GM21576 (cell line): ENCODE results near the gene PI3.
"Not testable (repeated sequence)": the region's sequence is repeated elsewhere in the genome, so short reads cannot be mapped to it uniquely, and the experiment has no call there.

ENCODE experiments used
- ATAC-seq: cut with Tn5 transposase; IDR thresholded peaks from one replicate; pipeline ENCODE4 v1.9.1; 2021; ENCODE audit warnings: mild to moderate bottlenecking, moderate library complexity; ENCODE audit not compliant: unreplicated experiment

The PI3 gene

GRCh38 chr20:45174434-45175364 lies at the start of gene PI3:
Gene PI3, plus strand, starts transcription at chr20:45174902. Its CDS starts 21 bp downstream, at chr20:45174923.
- no peak for ATAC-seq

- no peak for ATAC-seq
Measured at GRCh38 chr20:45128099-45128498, 46.6 kb upstream of the PI3 start.

- ATAC-seq: no peak
Measured at GRCh38 chr20:45136911-45137310, 37.8 kb upstream of the PI3 start.

- no peak for ATAC-seq
Measured at GRCh38 chr20:45138561-45139300, 36.0 kb upstream of the PI3 start.

- ATAC-seq: not testable (repeated sequence)
Measured at GRCh38 chr20:45139733-45140375, 34.8 kb upstream of the PI3 start.

- ATAC-seq: no peak
Measured at GRCh38 chr20:45140836-45141235, 33.9 kb upstream of the PI3 start.

GRCh38 chr20:45149062-45149461 lies 25.6 kb upstream of the PI3 start:
- no peak for ATAC-seq

GRCh38 chr20:45152405-45152804 lies 22.3 kb upstream of the PI3 start:
- no peak for ATAC-seq

- no peak for ATAC-seq
Measured at GRCh38 chr20:45153147-45153546, 21.6 kb upstream of the PI3 start.

GRCh38 chr20:45153752-45154151 lies 20.9 kb upstream of the PI3 start:
- ATAC-seq: no peak

- no peak for ATAC-seq
Measured at GRCh38 chr20:45154183-45154582, 20.5 kb upstream of the PI3 start.

GRCh38 chr20:45154794-45155193 lies 19.9 kb upstream of the PI3 start:
- not testable (repeated sequence) for ATAC-seq

GRCh38 chr20:45156713-45157112 lies 18.0 kb upstream of the PI3 start:
- ATAC-seq: no peak

GRCh38 chr20:45157962-45158361 lies 16.7 kb upstream of the PI3 start:
- ATAC-seq: no peak

GRCh38 chr20:45163083-45163803 lies 11.5 kb upstream of the PI3 start:
- ATAC-seq: no peak

GRCh38 chr20:45164906-45165305 lies 9.8 kb upstream of the PI3 start:
- no peak for ATAC-seq

- no peak for ATAC-seq
Measured at GRCh38 chr20:45173522-45173921, 1.2 kb upstream of the PI3 start.

GRCh38 chr20:45176526-45177267 lies 2.0 kb downstream of the PI3 start:
- no peak for ATAC-seq

- ATAC-seq: no peak
Measured at GRCh38 chr20:45179166-45179565, 4.5 kb downstream of the PI3 start.

- ATAC-seq: no peak
Measured at GRCh38 chr20:45181639-45182038, 6.9 kb downstream of the PI3 start.
